ENCODE data around the gene TRAF1. TPM values are rescaled to one million over a fixed set of nuclear protein-coding genes. Genes with fewer than 3 reads are reported as not detected.

TRAF1 gene
- total and polyA plus RNA-seq, 2 of the 13 experiments (the other 11 are each of a cell fraction or from before 2014, with no cell fraction given): 0.44 to 1.0 TPM

GRCh38 chr9:120936011-120936763 lies 9.6 kb upstream of the TRAF1 start (continued):
- TF ChIP-seq REST (IDR thresholded peaks at IDR 0.05; ENCODE audit: borderline replicate concordance in 1 of 2, low read depth in 1 of 2, low read length in 2 of 2) (no peak), ZNF343 (CRISPR knock-in tag; IDR thresholded peaks at IDR 0.05) (no peak), JUNB (CRISPR knock-in tag; IDR thresholded peaks at IDR 0.05; ENCODE audit: borderline replicate concordance) (no peak), FOXK1 (CRISPR knock-in tag; IDR thresholded peaks at IDR 0.05; ENCODE audit: borderline replicate concordance, low read depth) (0 out of 2 replicates have a peak, but pooled peaks have one; percentile 24), NFKB2 (CRISPR knock-in tag; IDR thresholded peaks at IDR 0.05; ENCODE audit: borderline replicate concordance) (no peak), ZNF552 (CRISPR knock-in tag; IDR thresholded peaks at IDR 0.05; ENCODE audit: borderline replicate concordance) (no peak), ZHX1 (CRISPR knock-in tag; IDR thresholded peaks at IDR 0.05; ENCODE audit: low read depth) (no peak), KMT2A (CRISPR knock-in tag; IDR thresholded peaks at IDR 0.05) (no peak), ZNF710 (CRISPR knock-in tag; IDR thresholded peaks at IDR 0.05; ENCODE audit: borderline replicate concordance) (no peak), ARID5B (CRISPR knock-in tag; IDR thresholded peaks at IDR 0.05) (0 out of 2 replicates have a peak, but pooled peaks have one; percentile 20), SIN3B (IDR thresholded peaks at IDR 0.05; ENCODE audit: low read length) (no peak), E2F5 (CRISPR knock-in tag; conservative IDR thresholded peaks at IDR 0.05) (no peak), TGIF2 (CRISPR knock-in tag; IDR thresholded peaks at IDR 0.05) (no peak), ZNF737 (CRISPR knock-in tag; IDR thresholded peaks at IDR 0.05; ENCODE audit: borderline replicate concordance) (no peak), ZSCAN9 (CRISPR knock-in tag; IDR thresholded peaks at IDR 0.05; ENCODE audit: borderline replicate concordance) (no peak)

Measured in HepG2 (cell line).